ENCODE measurements around the gene DSE.

DNA sequence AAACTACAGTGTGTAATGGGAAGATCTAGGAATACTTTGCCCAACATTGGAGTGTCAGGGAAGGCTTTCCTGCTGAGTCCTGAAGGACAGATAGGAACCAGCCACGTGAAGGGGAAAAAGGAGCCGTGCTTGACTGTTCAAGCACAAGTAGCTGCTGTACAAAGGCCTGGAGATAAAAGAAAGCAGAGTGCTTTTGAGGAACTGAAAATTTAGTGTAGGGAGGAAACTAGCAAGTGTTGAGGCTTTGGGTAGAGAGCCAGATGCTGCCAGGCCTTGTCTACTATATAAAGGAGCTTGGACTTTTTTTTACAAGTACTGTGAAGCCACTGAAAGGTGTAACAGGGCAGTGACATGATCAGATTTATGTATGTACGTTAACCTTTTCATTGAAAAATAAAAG, 39.0 kb downstream of the DSE start:
- no peak for TF ChIP-seq ZFX (IDR thresholded peaks at IDR 0.05)
- TF ChIP-seq, protein P1, sequence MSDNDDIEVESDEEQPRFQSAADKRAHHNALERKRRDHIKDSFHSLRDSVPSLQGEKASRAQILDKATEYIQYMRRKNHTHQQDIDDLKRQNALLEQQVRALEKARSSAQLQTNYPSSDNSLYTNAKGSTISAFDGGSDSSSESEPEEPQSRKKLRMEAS (IDR thresholded peaks at IDR 0.05), result no peak
- TF ChIP-seq, protein P2, sequence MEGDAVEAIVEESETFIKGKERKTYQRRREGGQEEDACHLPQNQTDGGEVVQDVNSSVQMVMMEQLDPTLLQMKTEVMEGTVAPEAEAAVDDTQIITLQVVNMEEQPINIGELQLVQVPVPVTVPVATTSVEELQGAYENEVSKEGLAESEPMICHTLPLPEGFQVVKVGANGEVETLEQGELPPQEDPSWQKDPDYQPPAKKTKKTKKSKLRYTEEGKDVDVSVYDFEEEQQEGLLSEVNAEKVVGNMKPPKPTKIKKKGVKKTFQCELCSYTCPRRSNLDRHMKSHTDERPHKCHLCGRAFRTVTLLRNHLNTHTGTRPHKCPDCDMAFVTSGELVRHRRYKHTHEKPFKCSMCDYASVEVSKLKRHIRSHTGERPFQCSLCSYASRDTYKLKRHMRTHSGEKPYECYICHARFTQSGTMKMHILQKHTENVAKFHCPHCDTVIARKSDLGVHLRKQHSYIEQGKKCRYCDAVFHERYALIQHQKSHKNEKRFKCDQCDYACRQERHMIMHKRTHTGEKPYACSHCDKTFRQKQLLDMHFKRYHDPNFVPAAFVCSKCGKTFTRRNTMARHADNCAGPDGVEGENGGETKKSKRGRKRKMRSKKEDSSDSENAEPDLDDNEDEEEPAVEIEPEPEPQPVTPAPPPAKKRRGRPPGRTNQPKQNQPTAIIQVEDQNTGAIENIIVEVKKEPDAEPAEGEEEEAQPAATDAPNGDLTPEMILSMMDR (IDR thresholded peaks at IDR 0.05 in 2 of 3, conservative IDR thresholded peaks at IDR 0.05 in 1 of 3; ENCODE audit: borderline replicate concordance in 1 of 3, insufficient read depth in 1 of 3, low read depth in 2 of 3, low read length in 2 of 3), result no peak
- no peak for TF ChIP-seq POLR2A (IDR thresholded peaks at IDR 0.05; ENCODE audit: borderline replicate concordance, extremely low read depth, insufficient read depth, insufficient read length)
- no peak for TF ChIP-seq ELF1 (IDR thresholded peaks at IDR 0.05; ENCODE audit: borderline replicate concordance, low read depth)
- TF ChIP-seq JUND (IDR thresholded peaks at IDR 0.05), result no peak
- no peak for TF ChIP-seq FOSL1 (IDR thresholded peaks at IDR 0.05; ENCODE audit: low read depth)
- no peak for TF ChIP-seq EZH2phosphoT487 (IDR thresholded peaks at IDR 0.05; ENCODE audit: borderline replicate concordance)
